Mesendoderm (in vitro differentiated cells): ENCODE data around the gene GRK4.
A peak's percentile ranks its signal among the peaks of the same experiment; 100 is the strongest.

ENCODE experiments used
- DNase-seq: peaks from one replicate; pipeline ENCODE4 v3.0.0; 2013
- H2AK5ac ChIP-seq: 2 replicates; pipeline ENCODE4 v1.6.1; 2013; ENCODE audit warnings: low read length, inconsistent platforms
- H2BK120ac ChIP-seq: 2 replicates; pipeline ENCODE4 v1.6.1; 2013; ENCODE audit warnings: low read depth, mild to moderate bottlenecking, low read length, moderate library complexity, mixed read lengths
- H2BK15ac ChIP-seq: replicated peaks from 2 replicates; pipeline ENCODE4 v1.6.1; 2013; ENCODE audit warnings: low read depth, mild to moderate bottlenecking, moderate library complexity
- H2BK5ac ChIP-seq: 2 replicates; pipeline ENCODE4 v1.6.1; 2013; ENCODE audit warnings: low read length, inconsistent platforms
- H3K18ac ChIP-seq: 2 replicates; pipeline ENCODE4 v1.6.1; 2013; ENCODE audit warnings: mild to moderate bottlenecking, low read length, mixed read lengths
- H3K23ac ChIP-seq: one replicate; pipeline ENCODE4 v1.6.1; 2013; ENCODE audit warnings: low read length
- H3K27ac ChIP-seq: 2 replicates; pipeline ENCODE4 v1.5.1; 2013; ENCODE audit warnings: low read depth, mild to moderate bottlenecking, inconsistent platforms, low read length, moderate library complexity
- H3K27me3 ChIP-seq: 2 replicates; pipeline ENCODE4 v1.6.1; 2013; ENCODE audit warnings: low read length, control low read depth, mild to moderate bottlenecking, inconsistent platforms; ENCODE audit not compliant: insufficient read depth, poor library complexity
- H3K36me3 ChIP-seq: 2 replicates; pipeline ENCODE4 v1.6.1; 2013; ENCODE audit warnings: low read length, inconsistent platforms; ENCODE audit not compliant: control insufficient read depth, insufficient read depth
- H3K4ac ChIP-seq: one replicate; pipeline ENCODE4 v1.6.1; 2013; ENCODE audit warnings: low read depth, mild to moderate bottlenecking, low read length, moderate library complexity
- H3K4me1 ChIP-seq: 2 replicates; pipeline ENCODE4 v1.6.1; 2013; ENCODE audit warnings: low read depth, low read length, inconsistent platforms; ENCODE audit not compliant: control insufficient read depth
- H3K4me2 ChIP-seq: 2 replicates; pipeline ENCODE4 v1.6.1; 2013; ENCODE audit warnings: low read length
- H3K4me3 ChIP-seq: 2 replicates; pipeline ENCODE4 v1.5.1; 2013; ENCODE audit warnings: mild to moderate bottlenecking, low read length
- H3K56ac ChIP-seq: one replicate; pipeline ENCODE4 v1.6.1; 2013; ENCODE audit warnings: low read length
- H3K79me1 ChIP-seq: 2 replicates; pipeline ENCODE4 v1.6.1; 2013; ENCODE audit warnings: low read length, inconsistent platforms
- H3K79me2 ChIP-seq: 2 replicates; pipeline ENCODE4 v1.6.1; 2013; ENCODE audit warnings: mild to moderate bottlenecking, low read length; ENCODE audit not compliant: control insufficient read depth, insufficient read depth
- H3K9ac ChIP-seq: 2 replicates; pipeline ENCODE4 v1.6.1; 2013; ENCODE audit warnings: low read length, inconsistent platforms
- H4K5ac ChIP-seq: one replicate; pipeline ENCODE4 v1.6.1; 2013; ENCODE audit warnings: low read length
- H4K8ac ChIP-seq: one replicate; pipeline ENCODE4 v1.6.1; 2013; ENCODE audit warnings: low read depth, mild to moderate bottlenecking, control low read depth, low read length, moderate library complexity
- WGBS: extraction: QIAGEN DNeasy Blood & Tissue Kit; methylation state at CpG from one replicate; pipeline ENCODE4 v1.1.7; 2013; ENCODE audit warnings: low lambda C conversion rate, missing lambda C conversion rate; ENCODE audit not compliant: insufficient coverage; ENCODE audit errors: extremely low coverage; 5-methylcytosine and 5-hydroxymethylcytosine counted together

Gene GRK4

GRCh38 chr4:2961421-2961810, 2.0 kb upstream of the GRK4 start:
- peaks cover 17% of the 10 kb centered on the region for H3K79me1 ChIP-seq
- no peak overlapping the region for H2BK5ac ChIP-seq
- no peak overlapping the region for H3K27ac ChIP-seq
- no peak overlapping the region for H2BK15ac ChIP-seq
- H3K4me2 ChIP-seq = no peak overlapping the region
- peak; percentile 40 for DNase-seq
- H2AK5ac ChIP-seq = no peak overlapping the region
- no peaks in the 10 kb centered on the region for H3K4me1 ChIP-seq
- no peaks in the 10 kb centered on the region for H3K27me3 ChIP-seq
- peaks cover 6% of the 10 kb centered on the region for H3K36me3 ChIP-seq
- H3K9ac ChIP-seq = peak overlapping the region; percentile 98
- no peak overlapping the region for H3K4me3 ChIP-seq
- no peak overlapping the region for H2BK120ac ChIP-seq
- peak overlapping the region; percentile 44 for H3K56ac ChIP-seq
- H3K79me2 ChIP-seq = peaks cover 34% of the 10 kb centered on the region
- H3K4ac ChIP-seq = no peak overlapping the region
- no peak overlapping the region for H3K18ac ChIP-seq
- no peak overlapping the region for H4K5ac ChIP-seq
- H3K23ac ChIP-seq = no peak overlapping the region
- no CpG with 5 or more reads among the region's 8 CpGs for WGBS
- H4K8ac ChIP-seq = no peak overlapping the region

- no peak overlapping the region for H4K5ac ChIP-seq
- H3K56ac ChIP-seq = peak overlapping the region; percentile 97
- H3K9ac ChIP-seq = peak overlapping the region; percentile 98
- H3K36me3 ChIP-seq = peaks cover 4% of the 10 kb centered on the region
- no peak overlapping the region for H2BK15ac ChIP-seq
- no peak overlapping the region for H3K27ac ChIP-seq
- H2BK120ac ChIP-seq = no peak overlapping the region
- peaks cover 34% of the 10 kb centered on the region for H3K79me2 ChIP-seq
- peaks cover 15% of the 10 kb centered on the region for H3K79me1 ChIP-seq
- no peaks in the 10 kb centered on the region for H3K4me1 ChIP-seq
- H3K4me3 ChIP-seq = peak overlapping the region; percentile 93
- H3K4me2 ChIP-seq = peak overlapping the region; percentile 88
- WGBS = no CpG with 5 or more reads among the region's 14 CpGs
- H3K27me3 ChIP-seq = no peaks in the 10 kb centered on the region
- H2BK5ac ChIP-seq = no peak overlapping the region
- H3K23ac ChIP-seq = no peak overlapping the region
- DNase-seq = peak; percentile 43
- H3K4ac ChIP-seq = no peak overlapping the region
- H4K8ac ChIP-seq = no peak overlapping the region
- no peak overlapping the region for H2AK5ac ChIP-seq
- no peak overlapping the region for H3K18ac ChIP-seq
These were observed 1.4 kb upstream of the GRK4 start for GRCh38 chr4:2961811-2962441.

GRCh38 chr4:2962614-2963174, 677 bp upstream of the GRK4 start:
- Histone ChIP-seq H2BK5ac (peak overlapping the region; percentile 55), H3K27me3 (no peaks in the 10 kb centered on the region), H3K36me3 (no peaks in the 10 kb centered on the region), H3K23ac (no peak overlapping the region), H3K56ac (peak overlapping the region; percentile 97), H2BK120ac (no peak overlapping the region), H4K5ac (no peak overlapping the region), H3K9ac (peak overlapping the region; percentile 98), H3K4me3 (peak overlapping the region; percentile 93), H2AK5ac (no peak overlapping the region), H4K8ac (no peak overlapping the region), H3K79me1 (peaks cover 11% of the 10 kb centered on the region), H3K27ac (peak overlapping the region; percentile 23), H3K4ac (no peak overlapping the region), H3K4me2 (peak overlapping the region; percentile 88), H3K79me2 (peaks cover 31% of the 10 kb centered on the region), H3K18ac (no peak overlapping the region), H3K4me1 (no peaks in the 10 kb centered on the region), H2BK15ac (no peak overlapping the region)
- DNase-seq = peak; percentile 92
- WGBS = no CpG with 5 or more reads among the region's 40 CpGs

GRCh38 chr4:2963966-2964471, 648 bp downstream of the GRK4 start:
- no peak overlapping the region for H3K27ac ChIP-seq
- WGBS = no CpG with 5 or more reads among the region's 38 CpGs
- no peak overlapping the region for H2BK15ac ChIP-seq
- H3K18ac ChIP-seq = no peak overlapping the region
- no peaks in the 10 kb centered on the region for H3K36me3 ChIP-seq
- H3K56ac ChIP-seq = peak overlapping the region; percentile 90
- H3K79me2 ChIP-seq = peaks cover 21% of the 10 kb centered on the region
- peaks cover 7% of the 10 kb centered on the region for H3K79me1 ChIP-seq
- peak overlapping the region; percentile 69 for H3K4me3 ChIP-seq
- no peak overlapping the region for H2BK5ac ChIP-seq
- peak overlapping the region; percentile 48 for H3K4me2 ChIP-seq
- H2BK120ac ChIP-seq = no peak overlapping the region
- no peak overlapping the region for H2AK5ac ChIP-seq
- peak overlapping the region; percentile 68 for H3K9ac ChIP-seq
- peak overlapping the region; percentile 89 for H3K23ac ChIP-seq
- DNase-seq = no peak
- no peak overlapping the region for H4K8ac ChIP-seq
- H4K5ac ChIP-seq = no peak overlapping the region
- no peaks in the 10 kb centered on the region for H3K4me1 ChIP-seq
- H3K27me3 ChIP-seq = no peaks in the 10 kb centered on the region
- H3K4ac ChIP-seq = no peak overlapping the region

- Histone ChIP-seq H2BK120ac (no peak overlapping the region), H3K79me1 (peaks cover 5% of the 10 kb centered on the region), H2BK15ac (no peak overlapping the region), H4K8ac (no peak overlapping the region), H3K56ac (no peak overlapping the region), H3K9ac (no peak overlapping the region), H3K23ac (no peak overlapping the region), H2BK5ac (no peak overlapping the region), H3K18ac (no peak overlapping the region), H3K4ac (no peak overlapping the region), H3K79me2 (peaks cover 17% of the 10 kb centered on the region), H3K4me3 (no peak overlapping the region), H3K27me3 (no peaks in the 10 kb centered on the region), H3K4me2 (no peak overlapping the region), H3K36me3 (no peaks in the 10 kb centered on the region), H4K5ac (no peak overlapping the region), H2AK5ac (no peak overlapping the region), H3K4me1 (no peaks in the 10 kb centered on the region), H3K27ac (no peak overlapping the region)
- no peak for DNase-seq
- no CpG with 5 or more reads among the region's 5 CpGs for WGBS
These were observed 1.4 kb downstream of the GRK4 start for GRCh38 chr4:2964706-2965258.
